GM19351 (cell line): ENCODE results near the gene TSPAN11.
A peak's percentile ranks its signal among the peaks of the same experiment; 100 is the strongest.
"Not testable (repeated sequence)": the region's sequence is repeated elsewhere in the genome, so short reads cannot be mapped to it uniquely, and the experiment has no call there.

Source experiments
- ATAC-seq: cut with Tn5 transposase; IDR thresholded peaks from one replicate; pipeline ENCODE4 v1.9.1; 2021; ENCODE audit warnings: mild to moderate bottlenecking, moderate library complexity; ENCODE audit not compliant: unreplicated experiment

The TSPAN11 gene

DNA sequence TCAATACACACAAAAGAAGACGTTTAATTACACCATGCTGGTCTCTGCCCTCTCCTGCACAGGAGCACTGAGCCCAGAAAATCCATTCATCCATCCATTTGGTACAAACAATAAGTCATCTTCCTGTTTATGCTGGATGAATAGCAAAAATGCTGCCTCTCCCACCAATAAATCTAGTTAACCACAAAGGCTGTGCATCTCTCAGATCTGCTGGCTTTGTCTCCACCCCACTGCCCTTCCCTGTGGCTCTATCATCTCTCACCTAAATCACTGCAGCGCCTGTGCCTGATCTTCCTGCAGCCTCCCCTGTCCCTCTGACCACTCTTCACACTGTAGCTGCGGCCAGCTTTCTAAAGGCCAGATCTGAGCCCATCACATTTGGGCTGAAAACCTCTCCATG, 74.2 kb downstream of the TSPAN11 start:
- no peak for ATAC-seq

DNA sequence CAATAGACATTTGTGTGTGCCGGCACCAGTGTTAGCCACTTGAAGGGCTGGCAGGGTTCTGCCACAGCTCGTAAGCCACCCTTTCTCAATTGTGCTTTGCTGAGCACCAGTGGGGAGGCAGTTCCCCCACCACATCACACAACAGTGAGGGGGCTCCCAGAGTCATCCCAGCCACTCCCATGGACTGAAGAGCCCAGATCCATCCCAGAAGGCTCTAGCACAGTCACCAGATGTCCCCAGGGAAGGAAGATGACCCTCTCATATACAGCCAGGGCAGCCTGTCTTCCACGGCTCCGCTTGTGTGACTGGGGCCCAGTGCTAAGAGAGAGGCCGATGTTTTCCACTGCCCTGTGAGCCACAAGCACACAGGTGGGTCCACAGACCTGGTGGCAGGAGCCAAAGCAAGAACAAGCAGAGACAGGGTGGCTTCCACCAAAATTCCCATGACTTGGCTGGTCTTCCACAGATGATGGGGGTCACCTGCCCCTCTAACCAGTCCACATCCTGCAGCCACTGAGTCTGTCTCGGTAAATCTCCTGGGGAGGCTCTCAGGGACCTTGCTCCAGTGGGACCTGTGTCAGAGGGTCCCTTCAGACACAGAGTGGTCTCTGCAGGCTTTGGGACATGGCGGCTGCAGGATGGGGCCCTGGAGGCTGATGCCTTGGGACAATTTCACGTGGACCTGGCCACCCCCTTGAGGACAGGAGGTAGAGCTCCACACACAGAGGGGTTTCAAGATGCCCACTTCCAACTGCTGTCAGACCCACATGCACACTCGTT, 75.2 kb downstream of the TSPAN11 start:
- ATAC-seq: no peak

DNA sequence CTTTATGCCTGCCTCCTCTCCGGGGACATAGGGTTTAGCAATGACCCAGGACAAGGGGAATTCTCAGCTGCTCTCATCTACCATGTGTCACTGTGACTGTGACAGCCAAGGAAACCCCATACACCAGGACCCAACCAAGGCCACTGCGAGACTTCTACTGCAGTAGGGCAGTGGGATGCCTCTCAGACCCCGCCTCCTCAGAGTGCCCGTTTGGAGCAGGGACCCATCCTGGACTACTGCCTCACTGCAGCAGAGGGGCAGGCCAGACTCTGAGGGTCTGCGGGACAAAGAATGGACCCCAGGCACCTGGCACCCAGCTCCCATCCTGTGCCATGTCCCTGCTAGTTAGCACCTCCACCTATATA, 75.8 kb downstream of the TSPAN11 start:
- ATAC-seq: no peak

DNA sequence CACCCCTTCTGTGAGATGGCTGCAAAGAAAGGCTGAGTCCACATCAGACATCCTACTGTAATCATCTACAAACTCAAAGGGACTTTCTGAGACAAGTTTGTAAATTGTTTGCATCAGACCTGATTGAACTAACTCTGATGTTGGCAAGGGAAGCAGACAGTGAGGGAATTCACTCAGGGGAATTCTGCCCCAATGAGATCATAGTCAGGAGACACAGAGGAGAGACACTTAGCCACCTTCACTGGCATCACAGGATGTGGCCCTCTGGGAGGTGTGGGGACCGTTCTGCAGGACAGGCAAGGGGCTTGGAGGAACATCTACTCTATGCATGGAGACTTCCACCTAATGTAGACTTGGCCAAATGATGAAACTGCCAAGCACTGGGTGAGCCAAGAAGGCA, 76.5 kb downstream of the TSPAN11 start:
- peak; percentile 38 for ATAC-seq

DNA sequence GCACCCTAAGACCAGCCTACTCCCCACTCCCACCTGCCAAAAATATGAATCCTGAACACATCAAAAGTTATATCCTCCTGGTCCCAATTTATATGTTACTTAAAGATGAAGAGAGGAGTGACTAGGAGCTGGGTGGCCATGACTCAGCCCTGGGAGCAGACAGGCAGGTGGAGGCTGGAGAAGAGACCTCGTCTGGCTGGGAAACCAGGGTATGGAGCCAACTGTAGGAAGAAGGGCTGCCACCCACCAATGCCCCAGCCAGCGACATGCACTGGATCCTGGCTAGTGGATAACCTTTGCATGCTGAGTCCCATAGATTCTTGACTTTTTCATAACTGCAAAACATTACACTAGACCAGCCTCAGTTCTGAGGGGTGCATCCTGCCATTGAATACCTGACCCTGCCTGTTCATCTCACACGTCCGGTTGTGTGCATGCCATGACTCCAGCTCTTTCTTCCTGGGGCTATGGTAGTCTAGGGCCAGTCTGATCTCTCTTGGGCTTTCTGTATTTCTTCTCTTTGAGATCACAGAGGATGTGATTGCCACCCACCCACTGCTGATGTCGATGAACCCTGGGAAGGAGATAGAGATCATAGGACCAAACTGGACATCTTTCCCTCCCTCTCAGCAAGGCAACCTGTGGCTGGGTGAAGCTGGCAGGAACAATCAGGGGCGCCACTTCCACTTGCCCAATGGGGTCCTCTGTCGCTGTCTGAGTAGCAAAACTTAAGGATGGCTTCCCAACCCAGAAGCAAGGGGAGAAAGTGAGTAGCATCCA, 77.5 kb downstream of the TSPAN11 start:
- no peak for ATAC-seq

DNA sequence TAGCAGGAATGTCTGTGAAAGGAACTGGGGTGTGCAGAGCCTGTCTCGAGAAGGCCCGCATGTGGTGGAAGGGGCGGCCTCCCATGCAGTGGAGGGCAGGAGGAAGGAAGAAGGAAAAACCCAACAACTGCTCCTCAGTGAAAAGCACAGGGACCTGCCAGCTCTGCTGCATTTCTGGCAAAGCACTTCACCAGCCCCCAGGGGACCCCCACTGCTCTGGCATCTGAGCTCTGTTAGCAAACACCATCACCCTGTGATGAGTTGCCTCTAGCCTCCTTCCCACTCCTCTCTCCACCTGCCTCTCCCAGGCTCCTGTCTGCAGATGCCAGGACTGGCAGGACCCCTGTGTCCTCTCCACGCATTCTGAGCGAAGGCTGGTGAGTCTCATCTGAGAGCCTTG, 78.1 kb downstream of the TSPAN11 start:
- ATAC-seq: no peak

DNA sequence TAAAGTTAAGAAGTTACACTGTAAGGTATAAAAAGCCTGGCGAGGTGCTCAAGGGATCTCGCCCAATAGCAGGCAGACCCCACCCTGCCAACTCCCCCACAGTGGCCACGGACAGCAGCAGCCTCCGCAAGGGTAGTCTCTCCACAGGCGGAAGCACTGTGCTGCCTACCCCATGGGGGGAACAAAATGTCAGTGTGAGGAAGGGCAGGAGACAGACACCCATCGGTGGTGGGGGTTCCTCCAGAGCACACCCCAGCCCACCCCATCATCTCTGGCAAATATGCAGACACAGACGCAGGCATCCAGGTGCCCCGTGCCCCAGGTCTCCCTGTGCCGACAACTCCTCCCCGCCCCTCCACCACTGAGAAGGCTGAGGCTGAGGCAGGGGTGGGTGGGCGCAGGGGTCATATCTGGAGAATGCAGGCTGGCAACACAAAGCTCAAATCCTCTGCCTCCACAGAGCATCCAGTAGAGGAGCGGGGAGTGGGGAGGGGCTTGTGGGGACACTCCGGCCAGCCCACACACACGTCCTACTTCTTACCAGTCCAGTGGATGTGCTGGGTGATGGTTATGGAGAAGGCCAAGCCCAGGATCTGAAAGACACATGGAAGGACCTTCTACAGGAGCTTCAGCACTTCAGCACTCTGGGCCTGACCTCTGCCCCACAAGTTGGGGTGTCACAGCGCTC, 78.9 kb downstream of the TSPAN11 start:
- no peak for ATAC-seq

DNA sequence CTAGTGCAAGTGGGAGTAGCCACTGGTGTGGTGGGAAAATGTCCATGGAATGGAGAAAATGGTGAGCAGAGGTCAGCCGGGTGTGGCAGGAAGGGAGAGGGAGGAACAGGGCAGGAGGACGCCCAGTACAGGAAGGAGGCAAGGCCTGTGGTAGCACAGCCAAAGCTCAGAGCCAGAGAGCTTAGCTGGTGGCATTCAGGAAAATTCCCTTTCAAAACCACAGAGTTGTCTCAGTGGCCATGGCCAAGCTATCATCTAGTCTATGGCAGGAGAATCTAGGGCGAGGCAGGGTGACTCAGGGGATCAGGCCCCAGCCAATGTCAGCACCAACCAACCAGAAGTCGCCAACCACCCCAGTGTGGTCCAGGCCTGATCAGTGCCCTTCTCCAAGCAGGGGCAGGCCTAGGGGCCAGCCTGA, 79.4 kb downstream of the TSPAN11 start:
- ATAC-seq: no peak

DNA sequence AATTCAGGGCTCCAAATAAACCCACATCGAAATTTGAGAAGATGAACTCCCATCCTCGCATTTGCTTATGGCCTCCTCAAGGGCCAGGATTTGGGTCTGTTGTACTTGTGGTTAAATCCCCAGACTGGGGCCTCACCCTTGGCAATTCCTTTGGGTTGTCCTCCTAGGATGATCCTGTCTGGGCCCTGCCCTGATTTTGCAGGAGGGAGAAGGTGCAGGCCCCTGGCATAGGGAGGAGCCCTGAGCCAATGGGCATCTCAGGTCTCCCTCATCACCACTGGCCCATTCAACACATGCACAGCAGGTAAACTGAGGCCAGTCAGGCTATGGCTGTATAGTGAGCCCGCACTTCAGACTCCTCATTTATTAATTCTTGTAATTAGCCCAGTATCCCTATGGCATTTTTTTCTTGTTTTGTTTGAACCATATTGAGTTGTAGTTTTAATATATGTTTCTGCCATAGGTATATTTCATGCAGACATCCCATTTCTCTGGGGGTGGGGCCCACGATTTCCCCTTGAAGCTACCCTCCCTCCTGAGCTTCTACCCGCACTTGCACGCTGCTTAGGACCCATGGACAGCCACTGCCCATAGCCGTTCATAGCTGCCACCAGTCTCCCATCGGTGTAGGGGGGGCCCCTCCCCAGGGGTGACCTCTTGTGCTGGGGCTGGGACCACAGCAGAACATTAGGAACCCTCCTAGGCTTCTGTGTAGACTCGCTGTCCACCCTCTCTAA, 80.0 kb downstream of the TSPAN11 start:
- ATAC-seq: no peak

DNA sequence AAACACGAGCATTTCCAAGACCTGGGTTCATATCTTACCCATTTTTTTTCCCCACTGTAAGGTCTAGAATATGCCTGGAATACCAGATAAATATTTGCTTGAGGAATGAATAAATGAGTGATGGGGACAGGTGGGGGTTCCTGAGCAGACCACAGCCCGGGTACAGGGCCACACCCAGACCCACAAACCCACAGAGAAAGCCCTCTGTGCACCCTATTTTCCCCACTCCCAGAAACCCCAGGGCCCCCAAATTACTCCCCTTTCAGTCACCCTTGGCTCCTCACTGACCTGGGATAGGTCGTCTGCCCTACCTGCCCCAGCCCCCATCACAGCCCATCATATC, 80.6 kb downstream of the TSPAN11 start:
- ATAC-seq: no peak

DNA sequence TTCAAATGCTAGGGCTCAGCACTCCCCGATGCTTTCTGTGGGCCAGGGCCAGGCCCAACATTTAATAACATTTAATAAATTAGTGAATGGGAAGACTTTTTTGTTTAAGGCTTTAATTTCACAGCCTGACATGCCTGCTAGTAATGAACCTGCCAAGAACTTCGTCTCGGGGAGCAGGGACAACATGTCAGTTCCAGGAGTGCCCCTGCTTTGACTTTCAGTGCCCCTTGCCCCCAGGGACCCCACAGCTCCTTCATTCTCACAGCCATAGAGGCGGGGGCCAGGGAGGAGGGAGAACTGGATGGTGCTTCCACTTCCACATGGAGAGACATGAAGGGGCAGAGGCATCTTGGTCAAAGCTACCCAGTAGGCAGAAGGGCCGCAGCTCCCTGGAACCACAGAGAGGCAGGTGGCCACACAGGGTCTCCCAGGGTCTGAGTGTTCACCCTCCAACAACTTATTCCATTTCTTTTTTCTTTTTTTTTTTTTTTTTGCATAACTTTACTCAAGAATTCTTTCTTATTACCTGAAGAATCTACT, 81.2 kb downstream of the TSPAN11 start:
- no peak for ATAC-seq

DNA sequence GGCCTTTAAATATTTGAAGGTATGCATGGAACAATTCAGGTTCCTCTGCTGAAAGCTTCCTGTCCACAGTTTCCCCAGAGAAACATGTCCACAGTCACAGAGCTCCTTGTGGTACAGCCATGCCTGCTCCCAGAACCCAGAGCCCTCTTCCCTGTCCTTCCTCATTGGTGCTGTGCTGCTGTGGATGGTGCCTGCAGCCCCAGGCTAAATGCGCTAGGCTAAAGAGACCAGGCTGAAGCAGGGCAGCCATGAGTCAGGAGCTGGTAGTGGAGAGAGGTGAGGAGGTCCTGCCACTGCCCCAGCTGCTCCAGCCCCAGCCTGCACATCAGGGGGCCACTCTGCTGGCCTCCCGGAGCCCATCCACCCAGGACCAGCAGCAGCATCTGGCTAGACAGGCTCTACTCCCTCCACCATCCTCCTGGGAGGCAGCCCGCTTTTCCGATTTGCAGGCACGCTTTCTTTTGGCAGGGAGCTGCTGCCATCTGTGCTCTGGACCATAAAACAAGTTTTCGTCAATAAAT, 81.8 kb downstream of the TSPAN11 start:
- ATAC-seq: no peak

DNA sequence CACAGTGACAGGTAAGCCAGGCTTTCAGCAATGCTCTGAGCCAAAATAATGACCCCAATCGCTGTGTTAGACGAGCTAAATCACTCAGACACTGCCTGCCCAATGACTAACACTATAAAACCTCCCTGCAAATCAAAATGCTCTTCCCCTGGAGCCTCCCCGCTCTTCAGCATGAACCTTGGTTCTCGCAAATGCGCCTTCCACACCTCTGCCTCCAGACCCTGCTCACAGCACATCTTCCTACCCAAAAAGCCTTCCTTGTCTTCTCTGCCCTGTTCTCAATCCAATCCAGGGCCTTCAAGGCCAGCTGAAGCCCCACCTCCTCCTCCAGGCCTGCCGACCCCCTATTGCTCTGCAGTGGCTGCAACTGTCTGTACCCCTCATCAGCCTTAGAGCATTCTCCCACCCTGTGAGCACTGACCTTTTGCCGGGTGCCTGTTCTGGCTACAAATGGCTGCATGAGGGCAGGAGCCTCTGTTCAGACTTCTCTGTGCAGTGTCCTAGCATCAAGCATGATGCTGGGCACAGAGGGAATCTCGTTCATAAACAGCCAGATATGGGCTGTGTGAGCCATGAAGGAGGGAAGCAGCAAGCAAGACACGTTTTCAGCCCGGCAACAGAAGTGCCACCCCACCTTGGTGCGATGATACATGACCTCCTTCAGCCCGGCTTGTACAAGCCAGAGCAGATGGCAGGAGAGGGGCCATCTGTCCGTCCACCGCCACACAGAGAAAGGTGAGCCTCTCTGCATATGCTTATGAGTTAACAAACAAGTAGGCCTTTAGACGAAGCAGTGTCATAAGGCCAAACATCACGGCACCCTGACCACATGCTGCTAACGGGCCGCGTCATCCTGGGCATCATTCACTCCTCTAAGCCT, 82.7 kb downstream of the TSPAN11 start:
- ATAC-seq: no peak

DNA sequence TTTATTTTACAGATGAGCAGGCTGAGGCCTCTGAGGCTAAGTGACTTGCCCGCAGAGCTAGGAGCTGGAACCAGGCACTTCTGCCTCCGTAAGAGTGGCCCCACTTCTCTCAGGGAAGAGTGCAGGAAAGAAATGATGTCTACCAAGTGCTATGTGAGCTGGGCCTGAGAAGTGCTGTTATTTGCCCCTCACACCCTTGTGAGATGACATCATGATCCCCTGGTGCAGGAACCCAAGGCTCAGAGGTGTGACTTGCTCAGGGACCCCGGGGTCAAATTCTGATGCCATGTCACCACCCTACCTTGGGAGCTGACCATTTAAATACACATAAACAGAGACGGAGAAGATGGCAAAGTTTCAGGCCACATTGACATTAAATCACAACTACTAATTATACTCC, 83.4 kb downstream of the TSPAN11 start:
- ATAC-seq: no peak

DNA sequence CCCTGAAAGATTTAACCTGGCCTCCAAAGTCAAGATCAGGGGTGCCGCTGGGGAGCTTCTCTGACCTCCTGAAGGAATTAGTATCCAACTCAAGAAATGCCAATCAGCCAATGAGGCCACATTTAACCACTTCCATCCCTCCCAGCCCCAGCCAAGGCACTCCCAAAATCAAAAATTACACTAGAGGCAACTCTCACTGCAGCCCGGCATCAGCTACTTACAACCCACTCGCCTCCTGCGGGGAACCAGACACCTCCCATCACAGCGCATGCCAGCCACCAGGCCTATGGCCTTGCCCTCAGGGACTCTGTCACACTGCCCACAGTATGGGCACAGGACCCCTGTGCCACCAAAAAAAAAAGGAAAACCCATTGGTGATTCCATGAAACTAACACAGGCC, 84.8 kb downstream of the TSPAN11 start:
- ATAC-seq: no peak

DNA sequence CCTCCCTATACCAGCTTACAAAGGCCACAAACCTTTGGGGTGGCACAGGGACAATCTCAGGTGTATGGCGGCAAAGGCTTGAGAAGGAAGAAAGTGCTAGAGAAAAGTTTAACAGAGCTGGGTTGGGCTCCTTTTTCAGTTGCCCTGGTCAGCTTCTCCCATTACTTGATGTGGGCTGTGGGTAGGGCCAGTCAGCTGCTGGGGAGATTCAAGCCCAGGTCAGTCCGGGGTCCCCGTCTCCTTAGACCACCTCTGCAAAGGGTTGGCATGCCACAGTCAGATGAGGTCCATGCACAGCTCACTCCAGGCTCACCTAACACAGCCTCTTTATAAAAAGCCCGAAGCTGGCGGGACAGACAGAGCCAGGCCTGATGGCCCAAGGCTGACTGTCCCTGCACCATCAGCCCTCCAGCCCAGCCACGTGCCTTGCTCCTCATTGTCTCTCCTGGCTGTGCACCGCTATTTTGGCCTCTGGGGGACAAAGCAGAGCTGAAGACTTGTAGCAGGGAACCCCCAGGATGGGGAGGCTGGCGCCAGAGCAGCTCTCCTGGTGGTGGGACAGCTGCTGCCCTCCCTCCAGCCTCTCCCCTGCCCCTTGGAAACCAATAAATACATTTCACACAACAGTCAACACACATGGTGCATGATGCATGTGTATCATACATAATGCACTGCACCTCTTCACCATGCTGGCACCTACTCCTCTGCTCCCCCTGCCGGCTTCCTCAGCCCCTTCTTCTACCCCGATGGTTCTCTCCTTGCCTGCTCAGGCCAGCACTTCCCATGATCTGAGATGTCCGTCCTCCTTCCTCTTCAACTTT, 85.4 kb downstream of the TSPAN11 start:
- ATAC-seq: no peak

DNA sequence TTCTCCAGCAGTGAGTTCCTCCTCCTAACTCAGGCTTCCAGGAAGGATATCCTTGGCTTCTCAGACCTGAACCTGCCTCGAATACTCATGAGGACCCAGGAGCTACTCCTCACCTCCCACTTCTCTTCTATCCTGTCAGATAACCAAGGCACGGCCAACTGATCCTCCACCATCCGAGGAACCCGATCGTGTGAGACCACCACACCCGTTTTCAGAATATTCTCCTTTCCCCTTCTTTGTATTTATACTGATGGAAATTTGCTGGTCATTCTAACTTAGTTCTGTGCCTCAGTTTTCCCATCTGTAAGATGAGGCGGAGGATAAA, 86.0 kb downstream of the TSPAN11 start:
- ATAC-seq: not testable (repeated sequence)

DNA sequence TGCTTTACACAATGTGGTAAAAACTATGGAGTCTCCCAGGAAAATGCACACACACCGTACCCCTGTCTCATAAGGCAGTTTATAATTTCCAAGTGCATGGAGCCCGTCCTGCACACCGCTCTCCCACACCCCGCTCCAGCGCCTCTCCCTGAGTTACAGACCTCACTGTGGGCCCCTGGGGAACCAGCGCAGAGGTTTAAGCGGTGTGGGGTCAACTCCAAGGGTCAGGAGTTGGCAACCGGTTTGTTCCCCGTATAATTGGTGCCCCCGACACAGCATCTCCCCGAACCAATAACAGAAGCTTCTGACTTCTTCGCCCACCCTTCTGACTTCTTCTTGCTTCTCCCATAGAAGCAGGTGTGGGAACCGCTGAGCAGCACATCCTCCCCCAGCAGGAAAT, 88.7 kb downstream of the TSPAN11 start:
- no peak for ATAC-seq

DNA sequence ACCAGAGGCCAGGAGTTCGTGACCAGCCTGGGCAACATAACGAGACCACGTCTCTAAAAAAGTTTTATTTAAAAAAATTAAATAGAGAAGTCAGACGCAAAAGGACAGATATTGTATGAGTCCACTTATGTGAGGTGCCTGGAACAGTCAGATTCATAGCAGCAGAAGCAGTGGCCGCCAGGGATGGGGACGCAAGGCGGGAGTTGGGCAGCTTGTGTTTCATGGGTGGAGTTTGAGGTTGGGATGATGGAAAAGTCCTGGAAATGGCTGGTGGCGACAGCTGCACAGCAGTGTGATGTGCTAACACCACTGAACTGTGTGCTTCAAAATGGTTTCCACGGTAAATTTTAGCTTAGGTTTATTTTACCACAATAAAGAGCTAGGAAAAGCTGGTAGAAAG, 89.5 kb downstream of the TSPAN11 start:
- no peak for ATAC-seq
